SU-DHL-6 (cell line): Measurements from ENCODE around the gene LIFR.

Experiments
- H2AFZ ChIP-seq: fragments of 200-600 bp; sonication (generic); 2 replicates; pipeline ENCODE4 v1.6.1; 2014; ENCODE audit warnings: low read depth, mild to moderate bottlenecking, moderate library complexity, mixed read lengths, antibody characterized with exemption, low read length; ENCODE audit not compliant: severe bottlenecking
- H3F3A ChIP-seq: fragments of 200-600 bp; shearing (Covaris generic); 2 replicates; pipeline ENCODE4 v1.6.0; 2016; ENCODE audit warnings: antibody characterized with exemption, mild to moderate bottlenecking; ENCODE audit not compliant: insufficient read depth
- H3K27ac ChIP-seq: fragments of 200-600 bp; sonication (generic); 2 replicates; pipeline ENCODE4 v1.5.1; 2016; ENCODE audit warnings: low read depth, mild to moderate bottlenecking, low read length, moderate library complexity, mixed read lengths
- H3K27me3 ChIP-seq: fragments of 200-600 bp; sonication (generic), shearing (Covaris generic); 2 replicates; pipeline ENCODE4 v1.6.0; 2014; ENCODE audit warnings: mild to moderate bottlenecking, low read length
- H3K36me3 ChIP-seq: fragments of 200-600 bp; sonication (generic); 2 replicates; pipeline ENCODE4 v1.6.1; 2014; ENCODE audit warnings: mild to moderate bottlenecking, low read length, mixed read lengths
- H3K4me2 ChIP-seq: fragments of 300-600, 200-600 bp; shearing (Covaris generic), sonication (generic); 2 replicates; pipeline ENCODE4 v1.6.0; 2014; ENCODE audit warnings: low read length, low read depth, mild to moderate bottlenecking; ENCODE audit not compliant: poor library complexity, severe bottlenecking
- H3K4me3 ChIP-seq: fragments of 200-600 bp; sonication (generic); 2 replicates; pipeline ENCODE4 v1.5.1; 2014; ENCODE audit warnings: antibody characterized with exemption, low read length, mild to moderate bottlenecking, mixed read lengths; ENCODE audit not compliant: insufficient read depth, poor library complexity, severe bottlenecking
- H3K79me2 ChIP-seq: fragments of 200-600 bp; sonication (generic); 2 replicates; pipeline ENCODE4 v1.6.1; 2014; ENCODE audit warnings: mild to moderate bottlenecking, low read length, moderate library complexity; ENCODE audit not compliant: insufficient read depth
- H3K9ac ChIP-seq: fragments of 200-600 bp; sonication (generic); 2 replicates; pipeline ENCODE4 v1.7.0; 2014; ENCODE audit warnings: mild to moderate bottlenecking, low read length
- H3K9me2 ChIP-seq: fragments of 200-600 bp; sonication (generic); replicated peaks from 2 replicates; pipeline ENCODE4 v1.6.1; 2014; ENCODE audit warnings: low read length; ENCODE audit not compliant: insufficient read depth
- H3K9me3 ChIP-seq: fragments of 200-600 bp; sonication (generic); 2 replicates; pipeline ENCODE4 v1.6.1; 2014; ENCODE audit warnings: low read length, mixed read lengths; ENCODE audit not compliant: insufficient read depth
- H4K20me1 ChIP-seq: fragments of 200-600 bp; sonication (generic); 2 replicates; pipeline ENCODE4 v1.6.1; 2014; ENCODE audit warnings: low read depth, mild to moderate bottlenecking, antibody characterized with exemption, low read length, moderate library complexity, mixed read lengths
- EZH2phosphoT487 ChIP-seq: fragments of 200-600 bp; sonication (generic), shearing (Covaris generic); conservative IDR thresholded peaks from 2 replicates; pipeline ENCODE4 v1.6.1; 2018; ENCODE audit warnings: mild to moderate bottlenecking, antibody characterized with exemption, low read length, moderate library complexity, mixed read lengths
- TF ChIP-seq, protein P1 (sequence below): fragments of 200-600 bp; sonication (generic); IDR thresholded peaks from one replicate; pipeline ENCODE4 v1.5.1; 2017; ENCODE audit warnings: antibody characterized with exemption, mild to moderate bottlenecking, low read length, moderate library complexity; ENCODE audit not compliant: insufficient read depth, poor library complexity, severe bottlenecking

Gene LIFR

DNA sequence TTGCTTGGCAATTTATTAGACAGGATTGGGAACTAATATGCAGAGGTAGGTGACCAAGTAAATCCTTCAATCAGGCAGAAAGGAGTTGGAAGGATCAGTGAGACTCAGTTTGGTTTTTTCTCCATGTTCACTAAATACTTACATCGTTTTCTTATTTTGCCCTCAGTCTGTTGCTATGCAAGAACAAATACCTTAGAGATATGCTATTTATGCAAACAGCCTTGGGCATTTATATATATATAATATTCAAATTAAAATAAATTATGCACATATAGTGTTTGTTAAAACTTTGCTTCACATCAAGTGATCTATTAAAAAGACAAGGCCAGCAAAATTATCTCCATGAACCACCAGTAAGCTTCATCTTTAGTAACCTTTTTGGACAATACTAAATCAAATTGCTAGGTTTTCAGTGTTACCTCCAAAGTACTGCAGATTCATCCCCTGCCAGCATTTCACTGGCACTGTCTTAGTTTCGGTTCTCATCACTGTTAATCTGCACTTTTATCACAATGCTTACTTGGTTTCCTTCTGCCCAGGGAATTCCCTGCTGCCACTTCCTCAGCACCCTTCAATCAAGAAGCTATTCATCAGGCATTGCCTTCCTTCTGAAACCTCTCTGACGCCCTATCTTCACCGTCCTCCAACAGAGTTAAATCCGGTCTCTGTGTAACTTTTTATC is 26.0 kb upstream of the LIFR start:
- Histone ChIP-seq H3K27ac (no peak overlapping the region), H3K79me2 (no peaks in the 10 kb centered on the region), H2AFZ (no peak overlapping the region), H3K9me3 (no peaks in the 10 kb centered on the region), H3K4me2 (no peak overlapping the region), H3K4me3 (no peak overlapping the region), H3K27me3 (peaks cover 4% of the 10 kb centered on the region; the same call in 1 of the 2 replicates), H4K20me1 (no peaks in the 10 kb centered on the region), H3K36me3 (no peaks in the 10 kb centered on the region), H3F3A (no peaks in the 10 kb centered on the region), H3K9ac (no peak overlapping the region), H3K9me2 (no peaks in the 10 kb centered on the region)
- no peak for TF ChIP-seq EZH2phosphoT487
- TF ChIP-seq, protein P1, sequence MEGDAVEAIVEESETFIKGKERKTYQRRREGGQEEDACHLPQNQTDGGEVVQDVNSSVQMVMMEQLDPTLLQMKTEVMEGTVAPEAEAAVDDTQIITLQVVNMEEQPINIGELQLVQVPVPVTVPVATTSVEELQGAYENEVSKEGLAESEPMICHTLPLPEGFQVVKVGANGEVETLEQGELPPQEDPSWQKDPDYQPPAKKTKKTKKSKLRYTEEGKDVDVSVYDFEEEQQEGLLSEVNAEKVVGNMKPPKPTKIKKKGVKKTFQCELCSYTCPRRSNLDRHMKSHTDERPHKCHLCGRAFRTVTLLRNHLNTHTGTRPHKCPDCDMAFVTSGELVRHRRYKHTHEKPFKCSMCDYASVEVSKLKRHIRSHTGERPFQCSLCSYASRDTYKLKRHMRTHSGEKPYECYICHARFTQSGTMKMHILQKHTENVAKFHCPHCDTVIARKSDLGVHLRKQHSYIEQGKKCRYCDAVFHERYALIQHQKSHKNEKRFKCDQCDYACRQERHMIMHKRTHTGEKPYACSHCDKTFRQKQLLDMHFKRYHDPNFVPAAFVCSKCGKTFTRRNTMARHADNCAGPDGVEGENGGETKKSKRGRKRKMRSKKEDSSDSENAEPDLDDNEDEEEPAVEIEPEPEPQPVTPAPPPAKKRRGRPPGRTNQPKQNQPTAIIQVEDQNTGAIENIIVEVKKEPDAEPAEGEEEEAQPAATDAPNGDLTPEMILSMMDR: no peak

DNA sequence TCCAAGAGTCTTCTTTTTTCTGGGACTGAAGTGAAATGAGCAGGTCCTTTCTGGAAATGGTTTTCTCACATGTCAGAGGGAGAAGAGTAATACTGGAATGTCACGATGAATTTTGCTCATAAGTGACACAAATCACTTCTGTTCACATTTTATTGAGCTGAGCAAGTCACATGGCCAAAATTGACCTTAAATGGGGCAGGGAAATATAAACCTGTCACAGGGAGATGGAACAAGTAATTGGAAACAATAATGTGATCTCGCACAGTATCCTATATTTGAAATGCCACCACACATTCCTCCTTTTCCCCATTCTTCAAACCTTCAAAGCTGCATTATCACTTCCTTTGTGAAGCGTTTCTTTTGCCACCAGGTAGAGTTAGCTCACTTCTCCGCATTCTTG is 25.2 kb upstream of the LIFR start:
- no peak overlapping the region for H2AFZ ChIP-seq
- H3K9me2 ChIP-seq: no peaks in the 10 kb centered on the region
- H3K9me3 ChIP-seq: no peaks in the 10 kb centered on the region
- H3K36me3 ChIP-seq: no peaks in the 10 kb centered on the region
- H3K27ac ChIP-seq: no peak overlapping the region
- H3F3A ChIP-seq: no peaks in the 10 kb centered on the region
- no peaks in the 10 kb centered on the region for H4K20me1 ChIP-seq
- no peak overlapping the region for H3K4me2 ChIP-seq
- no peak overlapping the region for H3K9ac ChIP-seq
- peaks cover 4% of the 10 kb centered on the region; the same call in 1 of the 2 replicates for H3K27me3 ChIP-seq
- no peak for TF ChIP-seq EZH2phosphoT487
- TF ChIP-seq, protein P1: no peak
- no peak overlapping the region for H3K4me3 ChIP-seq
- H3K79me2 ChIP-seq: no peaks in the 10 kb centered on the region

DNA sequence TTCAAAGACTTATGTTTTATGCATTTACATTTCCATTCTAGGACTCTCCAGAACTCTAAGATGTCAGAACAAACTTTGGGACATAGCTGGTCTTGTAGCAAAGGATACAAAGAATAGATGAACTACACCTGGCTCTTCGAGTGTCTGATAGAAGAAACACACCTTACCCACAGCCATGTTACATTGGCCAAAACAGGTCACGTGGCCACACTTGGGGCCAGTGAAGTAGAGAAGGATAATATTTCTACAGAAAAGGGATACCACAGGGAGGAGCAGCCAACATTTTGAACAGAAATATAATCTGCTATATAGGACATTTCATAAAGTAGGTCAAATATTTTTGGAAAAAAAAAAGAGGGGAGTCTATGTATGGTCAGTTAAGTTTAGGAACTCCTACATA is 22.7 kb upstream of the LIFR start:
- H3K9ac ChIP-seq: no peak overlapping the region

More for the DNA sequence above, 22.7 kb upstream of the LIFR start:
- H3K9me2 ChIP-seq: no peaks in the 10 kb centered on the region
- no peaks in the 10 kb centered on the region for H4K20me1 ChIP-seq
- H3K36me3 ChIP-seq: no peaks in the 10 kb centered on the region
- H3K27me3 ChIP-seq: peaks cover 4% of the 10 kb centered on the region; the same call in 1 of the 2 replicates
- no peaks in the 10 kb centered on the region for H3K79me2 ChIP-seq
- no peaks in the 10 kb centered on the region for H3F3A ChIP-seq
- no peaks in the 10 kb centered on the region for H3K9me3 ChIP-seq
- no peak overlapping the region for H3K27ac ChIP-seq
- TF ChIP-seq, protein P1: no peak
- TF ChIP-seq EZH2phosphoT487: no peak
- no peak overlapping the region for H3K4me3 ChIP-seq
- H3K4me2 ChIP-seq: no peak overlapping the region
- no peak overlapping the region for H2AFZ ChIP-seq
